GM21576 (cell line): Measurements from ENCODE around the gene DPY19L2.
A peak's percentile ranks its signal among the peaks of the same experiment; 100 is the strongest.
"Not testable (repeated sequence)": the region's sequence is repeated elsewhere in the genome, so short reads cannot be mapped to it uniquely, and the experiment has no call there.

Experiments used
- ATAC-seq: cut with Tn5 transposase; IDR thresholded peaks from one replicate; pipeline ENCODE4 v1.9.1; 2021; ENCODE audit warnings: mild to moderate bottlenecking, moderate library complexity; ENCODE audit not compliant: unreplicated experiment

DPY19L2 gene

DNA sequence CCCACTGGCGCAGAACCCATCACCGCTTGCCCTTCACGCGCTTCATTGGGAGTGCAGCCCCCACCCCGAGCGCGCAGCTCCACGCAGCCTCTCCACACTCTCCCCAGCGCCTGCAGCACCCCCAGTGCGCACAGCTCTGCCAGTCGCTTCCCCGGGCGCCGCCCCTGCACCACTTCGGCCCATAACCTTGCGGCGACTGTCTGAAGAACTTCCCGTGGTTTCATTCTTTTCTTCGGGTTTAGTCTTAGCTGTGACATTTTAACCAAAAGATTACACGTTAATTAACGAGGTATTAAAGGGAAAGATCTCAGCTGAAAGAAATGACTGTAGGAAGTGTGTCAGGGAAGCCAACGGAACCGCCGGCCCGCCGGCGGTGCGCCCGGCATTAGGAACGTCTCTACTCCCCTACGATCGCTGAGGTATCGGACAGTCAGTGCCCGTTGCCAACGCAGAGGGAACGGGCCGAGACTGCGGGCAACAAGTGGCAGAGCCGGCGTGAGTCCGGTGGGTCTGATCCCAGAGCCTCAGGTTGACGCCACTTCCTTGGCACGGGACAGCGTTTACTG is 590 bp upstream of the DPY19L2 start:
- peak; percentile 39 for ATAC-seq

DNA sequence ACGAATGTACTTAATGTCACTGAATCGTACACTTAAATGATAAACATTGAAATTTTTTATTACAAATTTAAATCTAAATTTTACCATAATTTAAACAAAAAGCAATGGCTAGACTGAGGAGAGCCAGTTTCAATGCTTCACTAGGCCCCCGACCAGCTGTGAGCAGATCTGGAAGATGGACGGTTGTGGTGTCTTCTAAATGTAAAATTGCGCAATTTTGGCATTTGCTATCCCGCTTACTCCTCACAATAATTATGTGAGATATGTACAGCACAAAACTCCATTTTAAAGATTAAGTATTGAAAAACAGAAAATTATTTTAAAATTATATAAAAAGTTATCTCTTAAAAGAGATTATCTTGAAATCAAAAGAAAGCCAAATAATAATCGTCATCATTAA is 5.3 kb downstream of the DPY19L2 start:
- not testable (repeated sequence) for ATAC-seq

DNA sequence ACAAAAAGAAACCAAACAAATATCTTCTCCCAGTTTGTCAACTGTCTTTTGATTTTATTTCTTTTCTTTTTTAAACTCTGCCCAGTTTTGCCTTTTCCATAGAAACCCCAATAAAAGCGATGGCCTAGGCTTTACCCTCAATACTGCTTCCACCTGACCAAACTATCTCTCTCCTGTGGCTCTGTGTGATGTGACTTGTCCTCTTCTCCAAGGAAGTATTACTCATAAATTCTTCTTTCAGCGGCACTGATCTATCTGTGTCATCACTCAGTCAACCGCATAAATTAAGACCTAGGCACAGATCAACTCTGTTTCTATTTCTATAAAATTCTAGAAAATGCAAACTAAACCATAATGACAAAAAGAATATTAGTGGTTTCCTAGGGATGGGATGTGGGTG is 9.8 kb downstream of the DPY19L2 start:
- not testable (repeated sequence) for ATAC-seq

DNA sequence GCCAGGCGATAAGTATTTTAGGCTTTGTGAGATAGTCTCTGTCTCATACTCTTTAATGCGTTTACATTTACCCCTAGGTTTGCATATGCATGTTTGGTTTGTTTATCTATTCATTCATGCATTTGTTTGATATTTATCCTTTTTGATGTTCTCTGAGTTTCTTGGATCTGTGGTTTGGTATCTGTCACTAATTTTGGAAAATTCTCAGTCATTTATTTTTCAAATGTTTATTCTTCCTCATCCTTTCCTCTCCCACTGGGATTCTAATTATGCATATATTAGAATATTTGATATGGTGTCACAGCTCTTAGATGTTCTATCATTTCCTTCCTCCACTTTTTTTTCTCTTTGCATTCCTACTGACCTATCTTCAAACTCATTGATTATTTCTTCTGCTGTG is 11.9 kb downstream of the DPY19L2 start:
- ATAC-seq, result not testable (repeated sequence)

DNA sequence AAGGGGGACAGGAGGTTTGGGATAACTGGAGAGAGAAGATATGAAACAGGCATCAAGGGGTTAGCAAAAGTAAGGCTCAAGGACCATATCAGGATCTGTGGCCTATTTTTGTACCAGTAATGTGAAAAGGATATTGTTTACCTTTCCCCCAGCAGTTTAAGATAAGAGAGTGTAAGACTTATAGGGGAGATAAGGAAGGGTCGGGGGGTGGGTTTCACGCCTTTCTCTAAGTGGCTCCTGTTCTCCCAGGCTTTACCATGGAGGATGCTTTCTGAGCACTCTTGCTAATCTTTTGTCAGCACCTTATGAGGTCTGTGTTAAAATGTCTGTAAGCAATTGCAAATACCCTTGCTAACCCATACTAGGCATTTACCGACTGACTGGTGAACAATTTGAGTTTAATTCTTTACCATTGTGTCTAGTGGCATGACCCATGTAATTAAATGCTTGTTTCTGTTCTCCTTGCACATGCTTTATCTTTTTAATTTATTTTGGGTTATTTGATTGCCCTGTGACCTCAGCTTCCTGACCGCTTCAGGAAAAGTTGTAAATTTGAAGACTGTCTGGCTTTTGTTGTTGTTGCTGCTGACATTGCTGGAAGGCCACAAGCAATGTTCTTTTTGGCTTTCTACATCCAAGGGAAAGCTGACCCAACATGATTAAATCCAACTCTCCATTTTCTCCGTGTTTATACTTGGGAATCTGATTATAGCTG is 12.6 kb downstream of the DPY19L2 start:
- not testable (repeated sequence) for ATAC-seq

DNA sequence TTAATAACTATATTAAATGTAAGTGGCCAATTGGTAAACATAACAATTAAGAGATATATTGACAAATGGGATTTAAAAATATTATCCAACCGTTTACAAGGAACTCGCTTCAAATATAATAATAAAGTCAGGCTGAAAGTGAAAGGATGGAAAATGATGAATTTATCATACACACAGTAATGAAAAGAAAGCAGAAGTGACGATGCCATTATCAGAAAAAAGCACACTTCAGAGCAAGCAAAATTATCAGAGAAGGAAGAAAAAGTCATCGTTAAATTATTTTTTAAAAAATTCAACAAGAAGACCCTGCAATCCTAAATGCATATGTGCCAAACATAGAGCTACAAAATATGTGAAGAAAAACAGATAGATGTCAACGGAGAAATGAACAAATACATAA is 13.8 kb downstream of the DPY19L2 start:
- not testable (repeated sequence) for ATAC-seq

DNA sequence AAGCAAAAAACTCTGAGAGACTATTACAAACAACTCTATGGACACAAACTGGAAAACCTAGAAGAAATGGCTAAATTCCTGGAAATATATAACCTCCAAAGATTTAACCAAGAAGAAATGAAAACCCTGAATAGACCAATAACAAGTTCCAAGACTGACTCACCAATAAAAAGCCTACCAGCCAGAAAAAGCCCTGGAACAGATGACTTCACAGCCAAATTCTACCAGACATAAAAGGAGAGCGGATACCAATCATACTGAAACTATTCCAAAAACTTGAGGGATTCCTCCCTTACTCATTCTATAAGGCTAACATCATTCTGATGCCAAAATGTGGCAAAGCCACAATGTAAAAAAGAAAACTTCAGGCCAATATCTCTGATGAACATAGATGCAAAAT is 18.8 kb downstream of the DPY19L2 start:
- not testable (repeated sequence) for ATAC-seq

DNA sequence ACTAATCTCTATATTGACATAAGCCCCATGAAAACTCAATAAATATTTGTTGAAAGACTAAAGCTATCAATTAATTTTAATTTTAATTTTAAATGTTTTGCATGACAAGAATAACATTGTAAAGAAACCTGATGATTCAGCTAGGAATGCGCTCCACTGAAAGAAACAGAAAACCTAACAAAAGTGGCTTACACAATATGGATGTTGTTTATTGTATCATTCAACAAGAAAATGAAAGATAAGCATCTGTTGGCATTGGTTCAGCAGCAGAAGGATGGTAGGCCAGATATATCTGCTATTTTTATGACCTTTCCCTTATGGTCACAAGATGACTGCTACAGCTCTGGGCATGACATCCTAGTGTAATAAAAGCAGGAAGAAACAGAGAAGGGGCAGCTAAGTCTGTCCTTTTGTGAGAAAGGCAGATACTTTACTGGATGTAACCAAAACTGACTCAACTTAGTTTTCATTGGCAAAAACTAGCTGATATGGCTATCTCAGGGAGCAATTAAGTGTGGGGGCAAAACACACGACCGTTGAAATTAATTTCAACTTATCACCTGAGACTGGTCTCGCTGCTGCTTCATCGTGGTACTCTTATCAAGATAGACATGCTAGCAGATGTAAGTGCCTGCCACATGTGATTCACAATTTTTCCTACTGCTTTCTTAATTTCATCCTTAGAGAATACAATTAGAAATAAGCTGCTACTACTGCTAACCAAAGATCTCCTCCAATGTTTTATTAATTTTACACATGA is 24.7 kb downstream of the DPY19L2 start:
- ATAC-seq, result not testable (repeated sequence)

DNA sequence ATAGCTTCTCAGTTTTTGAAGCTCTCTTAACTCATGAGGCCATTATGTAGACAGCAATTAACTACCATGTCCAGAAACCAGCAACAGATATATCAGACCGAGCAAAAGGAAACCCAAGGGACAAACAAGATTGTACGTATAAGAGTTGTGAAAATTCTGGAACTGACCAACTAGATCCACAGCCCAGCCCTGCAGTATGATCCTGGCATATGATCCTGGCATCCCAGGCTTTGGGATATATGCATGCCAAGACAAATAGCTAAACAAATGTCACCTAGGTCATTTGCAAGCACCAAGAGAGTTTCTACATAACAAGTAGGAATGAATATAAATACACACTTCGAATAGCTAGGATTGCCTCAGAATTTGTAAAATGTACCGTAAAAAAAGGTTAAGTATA is 44.0 kb downstream of the DPY19L2 start:
- not testable (repeated sequence) for ATAC-seq

DNA sequence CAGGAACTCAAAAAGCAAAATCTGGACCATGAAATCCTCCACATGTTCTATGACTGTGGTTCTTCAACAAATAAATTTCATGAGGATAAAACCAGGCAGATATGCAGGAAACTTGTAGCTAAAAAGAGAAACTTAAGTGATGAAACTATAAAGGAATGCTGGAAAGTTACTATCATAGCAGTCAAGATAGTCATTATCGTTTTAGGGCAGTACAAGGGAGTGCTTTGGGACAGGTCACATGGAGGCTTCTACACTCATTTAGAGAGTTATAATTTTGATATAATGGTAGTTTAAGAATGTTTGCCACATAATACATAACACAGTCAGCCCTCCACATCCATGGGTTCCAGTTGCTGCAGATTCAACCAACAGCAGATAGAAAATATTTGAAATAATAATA is 52.7 kb downstream of the DPY19L2 start:
- not testable (repeated sequence) for ATAC-seq

DNA sequence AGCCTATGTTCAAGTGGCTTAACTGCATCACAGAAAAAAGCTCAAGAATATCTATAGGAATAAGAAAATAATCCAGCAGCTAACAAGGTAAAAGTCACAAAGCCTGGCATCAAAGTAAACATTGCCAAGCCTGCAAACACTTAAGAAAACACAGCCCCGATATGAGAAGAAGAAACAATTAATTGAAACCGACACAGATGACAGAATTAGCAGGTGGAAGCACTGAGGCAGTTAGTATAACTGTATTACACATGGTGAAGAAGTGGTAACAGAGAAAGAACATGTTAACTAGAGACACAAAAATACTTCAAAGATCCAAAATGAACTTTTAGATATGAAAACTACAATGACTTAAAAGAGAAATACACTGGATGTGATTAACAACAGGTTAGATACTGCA is 57.0 kb downstream of the DPY19L2 start:
- ATAC-seq, result not testable (repeated sequence)

DNA sequence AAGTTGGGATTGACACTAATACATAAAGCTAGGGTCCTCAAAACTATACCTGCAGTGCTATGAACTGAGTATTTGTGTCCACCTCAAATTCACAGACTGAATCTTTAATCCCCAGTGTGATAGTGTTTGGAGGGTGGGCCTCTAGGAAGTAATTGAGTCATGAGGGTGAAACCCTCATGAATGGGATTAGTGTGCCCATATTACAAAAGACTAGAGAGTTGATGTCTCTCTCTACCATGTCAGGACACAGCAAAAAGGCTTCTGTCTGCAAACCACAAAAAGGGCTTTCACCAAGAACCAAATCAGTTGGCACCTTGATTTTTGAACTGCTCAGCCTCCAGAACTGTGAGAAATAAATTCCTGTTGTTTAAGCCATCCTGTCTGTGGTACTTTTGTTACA is 59.0 kb downstream of the DPY19L2 start:
- ATAC-seq, result not testable (repeated sequence)

DNA sequence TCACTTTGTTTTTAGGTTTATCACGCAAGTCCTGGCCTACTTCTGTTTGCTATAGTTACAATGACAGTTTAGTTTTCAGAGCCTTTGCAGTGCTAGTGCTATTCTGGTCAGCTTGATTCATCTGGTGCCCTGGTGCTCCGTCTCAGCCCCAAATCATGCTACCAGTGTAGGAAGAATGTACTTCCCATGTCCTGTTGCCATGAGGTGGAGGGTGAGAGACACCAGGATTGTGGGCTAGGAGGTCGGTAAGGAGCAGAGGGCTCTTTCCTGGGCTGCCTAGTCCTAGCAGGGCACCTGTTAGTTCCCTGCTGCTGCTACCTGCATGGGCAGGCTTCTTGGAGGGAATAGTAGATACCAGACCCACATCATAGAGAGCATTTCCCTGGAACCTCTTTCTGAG is 63.3 kb downstream of the DPY19L2 start:
- not testable (repeated sequence) for ATAC-seq

DNA sequence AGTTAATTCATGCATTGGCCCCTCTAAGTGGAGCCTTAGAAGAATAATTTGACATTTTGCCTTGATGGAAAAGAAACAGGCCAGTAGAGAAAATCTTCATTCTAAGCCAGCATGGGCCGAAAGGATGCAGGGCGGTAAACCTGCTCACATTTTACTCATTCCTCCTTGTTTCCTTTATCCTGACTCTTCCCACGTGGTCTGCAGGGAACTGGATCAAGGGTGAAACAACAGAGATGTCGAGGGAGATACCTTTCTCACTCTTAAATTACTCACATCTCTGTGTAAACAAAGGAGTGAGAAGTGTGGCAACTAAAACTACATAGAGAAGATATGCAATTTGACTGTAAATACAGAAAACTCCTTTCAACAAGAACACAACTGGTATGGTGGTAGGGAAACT is 73.5 kb downstream of the DPY19L2 start:
- ATAC-seq, result not testable (repeated sequence)

DNA sequence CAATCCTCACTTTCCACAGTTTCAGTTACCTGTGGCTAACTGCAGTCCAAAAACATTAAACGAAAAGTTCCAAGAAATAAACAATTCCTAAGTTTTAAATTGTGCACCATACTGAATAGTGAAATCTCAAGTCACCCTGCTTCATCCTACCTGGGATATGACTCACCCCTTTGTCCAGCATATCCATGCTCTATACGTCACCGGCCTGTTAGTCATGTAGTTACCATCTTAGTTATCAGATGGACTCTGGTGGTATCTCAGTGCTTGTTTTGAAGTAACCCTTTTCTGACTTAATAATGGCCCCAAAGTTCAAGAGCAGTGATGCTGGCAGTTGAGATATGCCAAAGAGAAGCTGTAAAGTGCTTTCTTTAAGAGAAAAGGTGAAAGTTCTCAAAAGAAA is 83.9 kb downstream of the DPY19L2 start:
- ATAC-seq, result not testable (repeated sequence)

DNA sequence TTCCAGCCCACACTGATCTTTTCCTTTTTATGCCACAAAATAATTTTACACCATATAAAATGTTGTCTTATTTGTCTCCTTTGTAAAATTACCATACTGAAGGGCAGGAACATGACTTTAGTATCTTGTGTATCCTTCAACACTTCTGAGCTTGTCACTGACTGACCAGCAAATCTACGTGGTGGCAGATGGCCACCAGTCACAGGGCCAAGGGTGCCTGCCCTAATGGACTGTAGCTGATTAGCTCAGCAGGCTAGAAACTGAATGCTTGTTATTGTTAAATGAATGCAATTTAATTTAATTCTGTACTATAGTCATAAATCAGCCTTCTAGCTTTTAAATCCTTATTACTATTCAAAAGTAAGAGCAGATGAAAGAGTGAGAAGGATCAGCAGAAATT is 85.0 kb downstream of the DPY19L2 start:
- not testable (repeated sequence) for ATAC-seq

DNA sequence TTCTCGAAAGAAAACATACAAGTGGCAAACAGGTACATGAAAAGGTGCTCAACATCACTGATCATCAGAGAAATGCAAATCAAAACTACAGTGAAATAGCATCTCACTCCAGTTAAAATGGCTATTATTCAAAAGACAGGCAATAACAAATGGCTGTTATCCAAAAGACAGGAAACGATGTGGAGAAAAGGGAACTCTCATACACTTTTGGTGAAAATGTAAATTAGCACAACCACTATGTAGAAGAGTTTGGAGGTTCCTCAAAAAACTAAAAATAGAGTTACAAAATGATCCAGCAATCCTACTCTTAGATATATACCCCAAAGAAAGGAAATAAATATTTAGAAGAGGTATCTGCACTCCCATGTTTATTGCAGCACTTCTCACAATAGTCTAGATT is 90.7 kb downstream of the DPY19L2 start:
- ATAC-seq, result not testable (repeated sequence)

DNA sequence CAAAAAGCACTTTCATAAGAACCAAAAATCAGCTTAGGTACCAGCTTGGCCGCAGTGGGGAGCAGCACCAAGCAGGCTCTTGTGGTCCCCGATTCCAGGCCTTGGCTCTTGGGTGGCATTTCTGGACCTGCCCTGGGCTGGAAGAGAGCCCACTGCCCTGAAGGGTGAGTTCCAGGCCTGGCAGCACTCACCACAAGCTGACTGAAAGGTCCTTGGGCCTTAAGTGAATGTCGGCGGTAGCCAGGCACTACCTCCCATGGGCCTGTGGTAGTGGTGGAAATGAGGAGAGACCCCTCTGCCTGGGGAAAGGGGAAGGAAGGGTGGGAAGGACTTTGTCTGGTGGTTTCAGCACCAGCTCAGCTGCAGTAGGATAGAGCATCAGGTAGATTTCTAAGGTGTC is 96.3 kb downstream of the DPY19L2 start:
- ATAC-seq, result not testable (repeated sequence)

DNA sequence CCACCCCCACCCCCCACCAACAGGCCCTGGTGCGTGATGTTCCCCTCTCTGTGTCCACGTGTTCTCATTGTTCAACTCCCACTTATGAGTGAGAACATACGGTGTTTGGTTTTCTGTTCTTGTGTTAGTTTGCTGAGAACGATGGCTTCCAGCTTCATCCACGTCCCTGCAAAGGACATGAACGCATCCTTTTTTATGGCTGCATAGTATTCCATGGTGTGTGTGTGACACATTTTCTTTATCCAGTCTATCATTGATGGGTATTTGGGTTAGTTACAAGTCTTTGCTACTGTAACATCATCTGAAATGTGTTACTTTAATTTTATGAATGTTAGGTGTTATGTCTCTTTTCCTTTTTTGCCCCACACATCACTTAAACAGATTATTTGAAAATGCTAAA is 109.8 kb downstream of the DPY19L2 start:
- not testable (repeated sequence) for ATAC-seq

DNA sequence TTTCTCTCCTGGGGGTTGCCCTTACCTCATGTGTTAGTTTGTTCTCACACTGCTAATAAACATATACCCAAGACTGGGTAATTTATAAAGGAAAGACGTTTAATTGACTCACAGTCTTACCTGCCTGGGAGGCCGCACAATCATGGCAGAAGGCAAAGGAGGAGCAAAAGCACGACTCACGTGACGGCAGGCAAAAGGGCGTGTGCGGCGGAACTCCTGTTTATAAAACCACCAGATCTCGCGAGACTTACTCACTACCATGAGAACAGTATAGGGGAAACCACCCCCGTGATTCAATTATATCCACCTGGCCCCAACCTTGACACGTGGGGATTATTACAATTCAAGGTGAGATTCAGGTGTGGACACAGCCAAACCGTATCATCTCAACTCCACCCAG is 116.9 kb downstream of the DPY19L2 start:
- ATAC-seq, result not testable (repeated sequence)

DNA sequence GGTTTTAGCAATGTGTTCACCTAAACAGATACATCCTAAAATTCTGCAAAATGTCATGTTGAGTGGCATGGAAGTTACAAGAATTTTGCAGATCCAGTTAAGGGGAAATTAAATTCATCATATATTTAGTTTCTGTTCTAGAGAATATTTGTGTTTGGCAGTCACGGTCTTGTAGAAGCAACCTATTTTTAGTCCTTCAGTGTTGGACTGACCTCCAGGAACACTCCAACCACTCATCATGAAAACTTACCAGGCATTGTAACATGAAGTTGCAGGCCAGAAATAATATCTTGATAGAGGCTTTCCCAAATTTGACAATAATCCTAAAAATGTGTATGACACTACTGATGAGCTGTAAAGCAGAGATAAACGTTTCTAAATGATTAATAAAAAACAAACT is 119.3 kb downstream of the DPY19L2 start:
- not testable (repeated sequence) for ATAC-seq
